ENCODE data around the gene PRSS16.
"Not testable (repeated sequence)": the region's sequence is repeated elsewhere in the genome, so short reads cannot be mapped to it uniquely, and the experiment has no call there.

The PRSS16 gene, protein sequence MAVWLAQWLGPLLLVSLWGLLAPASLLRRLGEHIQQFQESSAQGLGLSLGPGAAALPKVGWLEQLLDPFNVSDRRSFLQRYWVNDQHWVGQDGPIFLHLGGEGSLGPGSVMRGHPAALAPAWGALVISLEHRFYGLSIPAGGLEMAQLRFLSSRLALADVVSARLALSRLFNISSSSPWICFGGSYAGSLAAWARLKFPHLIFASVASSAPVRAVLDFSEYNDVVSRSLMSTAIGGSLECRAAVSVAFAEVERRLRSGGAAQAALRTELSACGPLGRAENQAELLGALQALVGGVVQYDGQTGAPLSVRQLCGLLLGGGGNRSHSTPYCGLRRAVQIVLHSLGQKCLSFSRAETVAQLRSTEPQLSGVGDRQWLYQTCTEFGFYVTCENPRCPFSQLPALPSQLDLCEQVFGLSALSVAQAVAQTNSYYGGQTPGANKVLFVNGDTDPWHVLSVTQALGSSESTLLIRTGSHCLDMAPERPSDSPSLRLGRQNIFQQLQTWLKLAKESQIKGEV

DNA sequence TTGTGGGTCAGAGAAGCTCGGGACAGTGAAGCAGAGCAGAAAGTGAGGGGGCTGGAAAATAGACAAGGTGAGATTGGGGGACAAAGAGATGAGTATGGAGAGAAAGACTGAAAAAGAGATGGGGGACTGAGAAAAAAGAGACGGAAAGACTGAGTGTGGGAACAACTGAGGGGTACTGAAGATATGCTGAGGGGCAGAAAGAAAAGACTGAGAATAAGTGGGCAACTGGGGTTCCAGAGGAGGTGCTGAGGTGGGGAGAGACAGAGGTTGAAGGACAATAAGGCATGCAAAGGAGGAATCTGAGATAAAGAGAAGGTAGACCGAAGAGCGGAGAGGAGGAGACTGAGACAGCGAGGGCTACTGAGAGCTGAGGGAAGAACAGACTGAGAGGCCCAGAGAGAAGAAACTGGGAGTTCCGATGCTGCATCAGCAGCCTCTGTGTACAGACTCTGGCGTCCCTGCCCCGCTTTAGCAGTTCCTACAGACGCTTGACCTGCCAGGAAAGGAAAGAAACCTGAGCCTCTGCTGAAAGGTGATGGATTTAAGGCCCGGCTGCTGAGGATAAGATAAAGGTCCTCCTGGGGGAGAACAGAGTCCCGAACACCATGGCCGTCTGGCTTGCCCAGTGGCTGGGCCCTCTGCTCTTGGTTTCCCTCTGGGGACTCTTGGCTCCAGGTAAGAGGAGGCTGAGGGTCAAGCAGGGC lies at the start of gene PRSS16:
PRSS16 (plus strand) TSS at position 569 of the 704 bp plus-strand sequence; CDS start at position 606, 37 bp downstream.
- in situ Hi-C loops (cut with MboI; ENCODE audit: low sequenced_read_pairs): no loop called here

DNA sequence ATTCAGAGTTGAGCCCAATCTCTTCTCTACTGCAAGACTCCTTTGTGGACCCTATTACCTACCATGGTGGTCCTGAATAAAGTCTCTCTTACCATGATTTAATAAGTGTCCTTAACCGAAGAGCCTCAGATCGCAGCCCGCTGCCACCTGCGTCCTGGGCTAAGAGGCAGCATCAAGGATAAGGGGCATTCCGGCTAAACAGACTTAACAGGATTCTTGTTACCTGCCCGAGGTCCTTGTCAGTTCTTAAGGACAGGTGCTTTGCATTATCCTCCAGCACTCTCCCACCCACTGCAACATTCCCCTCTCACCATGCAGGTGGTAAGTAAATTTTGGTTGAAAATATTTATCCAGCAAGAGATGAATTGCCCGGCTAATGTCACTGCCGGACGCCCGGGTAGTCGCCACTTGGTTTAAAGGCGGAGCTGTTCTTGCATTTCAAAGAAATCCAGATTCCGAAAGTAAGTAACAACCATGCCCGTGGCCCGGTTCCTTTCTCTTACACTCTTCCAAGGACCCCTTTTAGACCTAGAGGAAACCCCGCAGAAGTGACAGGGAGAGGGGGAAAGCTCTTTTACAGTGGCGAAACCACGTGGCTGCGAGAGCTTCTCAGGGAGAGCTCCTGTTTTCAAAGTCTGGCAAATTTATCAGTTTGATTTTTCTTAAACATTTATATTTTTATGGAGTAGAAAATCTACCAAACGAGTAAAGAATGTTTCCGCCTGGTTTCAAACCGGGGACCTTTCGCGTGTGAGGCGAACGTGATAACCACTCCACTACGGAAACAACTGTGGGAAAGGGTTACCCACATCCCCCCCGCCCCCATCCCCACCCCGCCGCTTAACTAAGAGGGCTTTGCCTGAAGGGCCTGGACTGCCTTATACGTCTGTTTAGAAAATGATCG lies 41.9 kb upstream of the PRSS16 start:
- in situ Hi-C loops (cut with MboI; ENCODE audit: low sequenced_read_pairs): no loop called here

DNA sequence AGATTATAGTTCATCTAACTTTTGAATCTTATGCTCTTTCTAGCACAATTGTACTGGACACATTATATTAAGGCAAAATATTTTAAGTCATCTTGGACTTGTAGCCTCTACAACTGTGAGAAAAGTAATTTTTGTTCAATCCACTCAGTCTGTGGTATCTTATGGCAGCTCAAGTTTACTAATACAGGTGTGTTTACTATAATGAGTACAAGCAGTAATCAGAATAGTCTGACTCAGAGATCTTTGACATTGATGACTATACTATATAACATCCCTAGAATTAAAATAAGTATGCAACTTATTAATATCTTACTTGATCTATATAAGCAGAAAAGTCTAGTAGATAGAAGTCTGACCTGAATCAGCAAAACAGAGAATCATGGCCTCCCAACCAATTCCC lies 40.7 kb upstream of the PRSS16 start:
- in situ Hi-C loops (cut with MboI; ENCODE audit: low sequenced_read_pairs): no loop called here

DNA sequence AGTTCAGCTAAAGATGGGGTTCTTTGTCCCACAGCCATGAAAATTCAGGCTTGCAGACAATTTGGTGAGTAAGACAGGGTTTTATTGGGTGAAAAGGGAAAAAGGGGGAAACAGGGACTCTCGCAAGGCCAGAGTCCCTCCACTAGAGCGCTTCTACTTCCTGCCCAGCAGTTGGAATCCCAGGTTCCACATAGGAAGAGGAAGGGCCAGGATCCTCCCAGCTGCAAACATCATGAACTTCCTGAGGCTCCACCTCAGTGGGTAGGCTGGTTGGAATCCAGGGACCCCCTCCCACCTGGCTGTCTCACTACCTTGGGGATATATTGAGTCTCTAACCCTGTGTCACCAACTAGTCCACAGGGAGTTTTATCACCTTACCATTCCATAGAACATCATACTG lies 39.5 kb upstream of the PRSS16 start:
- in situ Hi-C loops (cut with MboI; ENCODE audit: low sequenced_read_pairs): no loop called here

DNA sequence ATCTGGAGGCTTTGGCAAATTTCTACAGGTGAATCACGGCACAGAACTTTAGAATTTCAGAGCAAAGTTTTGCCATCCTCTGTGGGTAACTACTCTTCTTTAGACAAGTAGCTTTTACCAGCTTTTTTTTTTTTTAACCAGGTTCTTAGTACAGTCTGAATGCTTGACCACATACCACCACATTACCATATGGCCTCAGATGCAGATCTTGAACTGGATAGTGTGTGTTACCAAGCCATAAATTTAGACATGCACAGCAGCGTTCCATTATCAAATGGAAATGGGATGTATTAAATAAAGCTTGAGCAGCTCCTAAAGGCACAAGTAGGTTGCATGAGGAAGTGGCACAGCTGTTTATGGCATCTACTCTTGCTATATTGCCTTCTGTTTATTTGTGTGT lies 38.3 kb upstream of the PRSS16 start:
- in situ Hi-C loops (cut with MboI; ENCODE audit: low sequenced_read_pairs): no loop called here

DNA sequence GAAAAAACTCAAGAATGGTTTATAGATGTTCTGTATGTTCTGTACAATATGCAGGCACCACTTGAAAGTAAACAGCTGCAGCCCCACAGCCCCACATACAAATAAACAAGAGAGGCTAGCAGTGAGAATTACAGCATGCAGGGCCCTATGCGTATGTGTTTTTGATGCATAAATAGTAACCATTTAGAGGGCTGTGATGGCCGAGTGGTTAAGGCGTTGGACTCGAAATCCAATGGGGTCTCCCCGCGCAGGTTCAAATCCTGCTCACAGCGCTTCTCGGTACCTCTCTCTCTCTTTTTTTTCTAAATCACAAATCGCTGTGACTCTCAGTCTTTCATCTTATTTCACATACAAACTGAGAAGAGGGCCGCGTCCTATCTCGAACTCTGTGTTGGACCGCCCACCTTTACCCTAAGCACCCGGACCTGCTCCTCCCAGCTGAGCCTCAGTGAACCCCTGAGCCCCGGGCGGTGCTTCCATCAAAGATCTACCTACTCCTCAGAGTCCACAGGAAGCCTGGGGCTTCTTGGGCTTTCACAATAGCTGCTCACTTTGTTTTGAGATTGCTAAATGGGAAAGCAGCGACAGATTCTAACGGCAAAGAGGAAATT lies 37.7 kb upstream of the PRSS16 start:
- in situ Hi-C loops (cut with MboI; ENCODE audit: low sequenced_read_pairs): no loop called here

DNA sequence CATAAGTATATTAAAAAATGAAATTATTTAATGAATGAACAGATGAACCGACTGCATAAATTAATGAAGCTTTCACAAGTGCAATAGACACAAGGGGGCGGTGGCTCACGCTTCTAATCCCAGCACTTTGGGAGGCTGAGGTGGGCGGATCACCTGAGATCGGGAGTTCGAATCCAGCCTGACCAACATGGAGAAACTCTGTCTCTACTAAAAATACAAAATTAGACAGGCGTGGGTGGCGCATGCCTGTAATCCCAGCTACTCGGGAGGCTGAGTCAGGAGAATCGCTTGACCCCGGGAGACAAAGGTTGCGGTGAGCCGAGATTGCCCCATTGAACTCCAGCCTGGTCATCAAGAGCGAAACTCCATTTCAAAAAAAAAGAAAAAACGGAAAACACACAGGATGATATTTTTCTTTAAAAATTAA lies 34.4 kb upstream of the PRSS16 start:
- in situ Hi-C loops (cut with MboI; ENCODE audit: low sequenced_read_pairs): not testable (repeated sequence)

DNA sequence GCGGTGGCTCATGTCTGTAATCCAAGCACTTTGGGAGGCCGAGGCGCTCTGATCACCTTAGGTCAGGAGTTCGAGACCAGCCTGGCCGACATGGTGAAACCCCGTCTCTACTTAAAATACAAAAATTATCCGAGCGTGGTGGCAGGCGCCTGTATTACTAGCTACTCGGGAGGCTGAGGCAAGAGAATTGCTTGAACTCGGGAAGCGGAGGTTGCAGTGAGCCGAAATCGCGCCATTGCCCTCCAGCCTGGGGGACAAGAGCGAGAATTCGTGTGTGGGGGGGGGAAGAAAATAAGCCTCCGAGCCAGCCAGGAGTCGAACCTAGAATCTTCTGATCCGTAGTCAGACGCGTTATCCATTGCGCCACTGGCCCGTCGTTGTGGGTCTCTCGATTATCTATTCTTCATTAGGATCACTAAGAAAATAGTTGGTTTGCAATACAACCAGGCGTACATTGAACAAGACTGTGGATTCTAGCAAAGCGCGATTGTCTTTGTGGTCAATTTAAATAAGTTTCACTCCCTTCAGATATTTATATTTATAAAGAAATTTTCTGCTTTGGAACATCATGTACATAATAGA lies 33.9 kb upstream of the PRSS16 start:
- in situ Hi-C loops (cut with MboI; ENCODE audit: low sequenced_read_pairs): no loop called here

DNA sequence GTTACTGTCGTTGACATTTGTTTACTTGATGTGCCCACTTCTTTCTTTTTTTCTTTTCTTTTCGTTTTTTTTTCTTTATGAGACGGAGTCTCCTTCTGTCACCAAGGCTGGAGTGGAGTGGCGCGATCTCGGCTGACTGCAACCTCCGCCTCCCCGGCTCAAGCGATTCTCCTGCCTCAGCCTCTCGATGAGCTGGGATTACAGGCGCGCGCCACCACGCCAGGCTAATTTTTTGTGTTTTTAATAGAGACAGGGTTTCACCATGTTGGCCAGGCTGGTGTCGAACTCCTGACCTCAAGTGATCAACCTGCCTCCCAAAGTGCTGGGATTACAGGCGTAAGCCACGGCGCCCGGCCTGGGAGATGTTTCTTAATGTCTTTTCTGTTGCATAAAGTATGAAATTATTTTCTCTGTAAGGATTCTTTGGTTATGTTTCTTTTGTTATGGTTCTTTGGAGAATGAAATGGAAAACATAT lies 33.3 kb upstream of the PRSS16 start:
- in situ Hi-C loops (cut with MboI; ENCODE audit: low sequenced_read_pairs): no loop called here

DNA sequence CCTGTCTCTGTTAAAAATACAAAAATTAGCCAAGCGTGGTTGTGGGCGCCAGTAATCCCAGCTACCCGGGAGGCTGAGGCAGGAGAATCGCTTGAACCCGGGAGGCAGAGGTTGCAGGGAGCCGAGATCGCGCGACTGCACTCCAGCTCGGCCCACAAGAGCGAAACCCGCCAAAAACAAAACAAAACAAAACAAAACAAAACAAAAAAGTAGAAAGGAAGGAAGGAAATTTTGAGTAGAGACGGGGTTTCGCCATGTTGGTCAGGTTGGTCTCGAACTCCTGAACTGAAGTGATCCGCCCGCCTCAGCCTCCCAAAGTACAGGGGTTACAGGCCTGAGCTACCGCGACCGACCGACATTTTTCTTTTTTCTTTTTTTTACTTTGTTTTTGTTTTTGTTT lies 30.6 kb upstream of the PRSS16 start:
- in situ Hi-C loops (cut with MboI; ENCODE audit: low sequenced_read_pairs): no loop called here

DNA sequence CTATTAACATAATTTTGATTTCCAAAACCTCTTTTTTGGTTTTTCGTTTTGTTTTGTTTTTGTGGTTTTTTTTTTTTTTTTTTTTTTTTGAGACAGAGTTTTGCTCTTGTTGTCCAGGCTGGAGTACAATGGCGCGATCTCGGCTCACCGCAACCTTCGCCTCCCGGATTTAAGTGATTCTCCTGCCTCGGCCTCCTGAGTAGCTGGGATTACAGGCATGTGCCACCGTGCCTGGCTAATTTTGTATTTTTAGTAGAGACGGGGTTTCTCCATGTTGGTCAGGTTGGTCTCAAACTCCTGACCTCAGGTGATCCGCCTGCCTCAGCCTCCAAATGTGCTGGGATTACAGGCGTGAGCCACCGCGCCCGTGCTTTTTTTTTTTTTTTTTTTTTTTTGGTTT lies 24.5 kb upstream of the PRSS16 start:
- in situ Hi-C loops (cut with MboI; ENCODE audit: low sequenced_read_pairs): not testable (repeated sequence)

DNA sequence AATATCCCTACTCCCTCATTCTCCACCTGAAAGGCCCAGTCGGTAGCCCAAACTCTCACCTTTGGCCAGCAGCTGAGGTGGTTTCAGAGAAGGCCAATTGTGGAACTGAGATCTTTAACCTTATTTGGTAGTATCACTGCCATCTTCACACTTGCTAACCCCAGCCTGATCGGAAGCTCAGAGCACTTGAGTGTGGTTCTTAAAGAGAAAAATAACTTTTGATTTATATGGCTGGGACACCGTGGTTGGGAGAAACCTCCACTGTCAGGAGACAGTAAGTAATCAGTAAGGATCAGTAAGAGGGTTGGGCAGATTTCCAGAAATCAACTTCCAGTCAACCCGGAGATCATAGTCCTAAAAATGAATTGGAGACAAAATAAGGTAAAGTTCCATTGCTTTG lies 22.8 kb upstream of the PRSS16 start:
- in situ Hi-C loops (cut with MboI; ENCODE audit: low sequenced_read_pairs): no loop called here

DNA sequence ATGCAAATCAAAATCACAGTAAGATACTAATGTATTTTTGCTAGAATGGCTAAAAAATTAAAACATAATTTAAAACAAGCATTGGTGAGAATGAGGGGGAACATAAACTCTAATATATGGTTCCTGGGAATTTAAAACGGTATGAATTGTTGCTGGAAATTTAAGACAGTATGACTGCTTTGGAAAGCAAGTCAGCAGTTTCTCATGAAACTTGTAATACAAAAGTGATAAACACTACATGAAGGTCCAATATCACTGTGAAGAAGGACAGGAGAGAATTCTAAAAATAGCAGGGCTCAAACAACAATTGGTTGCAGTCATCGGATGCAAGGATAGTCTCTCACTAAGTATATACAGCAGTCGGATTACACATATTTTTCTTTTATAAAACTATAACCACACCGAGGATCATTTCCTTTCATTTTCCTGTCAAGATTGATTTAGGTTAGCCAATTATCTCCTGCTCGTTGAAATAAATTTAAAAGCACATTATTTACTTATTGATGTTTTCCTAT lies 18.5 kb upstream of the PRSS16 start:
- in situ Hi-C loops (cut with MboI; ENCODE audit: low sequenced_read_pairs): no loop called here

DNA sequence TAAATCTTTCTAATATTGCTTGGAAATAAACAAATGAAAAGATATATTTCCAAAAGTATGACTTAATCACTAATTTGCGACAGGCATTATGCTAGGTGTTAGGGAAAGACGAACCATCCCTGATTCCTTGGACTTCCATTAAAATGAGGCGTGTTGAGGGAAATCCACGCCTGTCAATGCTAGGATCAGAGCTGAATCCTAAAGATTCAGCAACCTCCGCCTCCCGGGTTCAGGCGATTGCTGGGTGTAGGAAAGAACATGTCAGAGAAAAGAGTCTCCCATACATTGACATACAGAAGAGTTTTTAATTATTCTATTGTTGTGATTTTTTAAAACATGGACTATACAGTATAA lies 16.8 kb upstream of the PRSS16 start:
- in situ Hi-C loops (cut with MboI; ENCODE audit: low sequenced_read_pairs): no loop called here

DNA sequence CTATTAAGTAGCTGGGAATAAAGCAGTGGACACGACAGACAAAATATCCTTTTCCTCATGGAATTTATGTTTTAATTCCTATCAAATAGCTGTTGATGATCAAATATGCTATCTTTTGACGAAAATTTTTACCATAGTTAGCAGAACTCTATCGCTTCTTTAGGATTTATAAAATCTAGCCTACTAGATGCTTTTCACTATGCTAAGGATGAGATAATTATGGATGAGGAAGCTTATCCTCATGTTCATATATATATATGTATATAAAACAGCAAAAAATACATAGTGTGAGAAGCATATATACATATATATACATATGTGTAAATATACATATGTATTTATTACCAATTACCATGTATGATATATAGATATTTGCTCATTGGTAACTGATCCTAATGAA lies 12.9 kb upstream of the PRSS16 start:
- in situ Hi-C loops (cut with MboI; ENCODE audit: low sequenced_read_pairs): no loop called here

DNA sequence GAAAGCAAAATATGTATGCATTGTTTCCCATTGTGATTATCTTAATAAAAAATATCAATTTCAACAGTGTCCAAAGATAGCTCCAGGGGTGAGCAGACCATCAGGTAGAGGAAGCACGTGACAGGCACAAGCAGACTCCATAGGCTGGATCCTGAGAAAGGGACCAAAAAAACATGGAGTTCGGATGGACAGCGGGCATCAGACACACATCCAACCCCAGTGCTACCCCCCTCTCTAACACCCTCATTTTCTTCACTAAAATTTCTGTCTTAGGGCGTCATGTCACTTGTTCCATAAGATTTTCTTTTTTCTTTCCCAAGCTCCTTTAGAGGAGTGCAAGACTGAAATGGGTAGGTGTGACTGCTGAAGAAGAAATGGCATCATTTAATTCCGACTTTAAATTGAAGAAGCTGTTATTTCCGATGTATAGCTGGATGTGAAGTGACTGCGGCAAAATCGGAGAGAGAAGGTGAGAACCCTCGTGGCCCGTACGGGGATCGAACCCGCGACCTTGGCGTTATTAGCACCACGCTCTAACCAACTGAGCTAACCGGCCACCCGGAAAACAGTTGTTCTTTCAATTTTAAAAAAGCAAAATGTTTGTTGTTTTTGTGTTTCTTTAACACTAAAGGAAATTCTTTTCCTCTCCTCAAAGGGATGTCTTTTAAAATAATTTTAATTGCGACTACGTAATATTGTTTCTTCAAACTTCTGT lies 10.3 kb upstream of the PRSS16 start:
- in situ Hi-C loops (cut with MboI; ENCODE audit: low sequenced_read_pairs): no loop called here

DNA sequence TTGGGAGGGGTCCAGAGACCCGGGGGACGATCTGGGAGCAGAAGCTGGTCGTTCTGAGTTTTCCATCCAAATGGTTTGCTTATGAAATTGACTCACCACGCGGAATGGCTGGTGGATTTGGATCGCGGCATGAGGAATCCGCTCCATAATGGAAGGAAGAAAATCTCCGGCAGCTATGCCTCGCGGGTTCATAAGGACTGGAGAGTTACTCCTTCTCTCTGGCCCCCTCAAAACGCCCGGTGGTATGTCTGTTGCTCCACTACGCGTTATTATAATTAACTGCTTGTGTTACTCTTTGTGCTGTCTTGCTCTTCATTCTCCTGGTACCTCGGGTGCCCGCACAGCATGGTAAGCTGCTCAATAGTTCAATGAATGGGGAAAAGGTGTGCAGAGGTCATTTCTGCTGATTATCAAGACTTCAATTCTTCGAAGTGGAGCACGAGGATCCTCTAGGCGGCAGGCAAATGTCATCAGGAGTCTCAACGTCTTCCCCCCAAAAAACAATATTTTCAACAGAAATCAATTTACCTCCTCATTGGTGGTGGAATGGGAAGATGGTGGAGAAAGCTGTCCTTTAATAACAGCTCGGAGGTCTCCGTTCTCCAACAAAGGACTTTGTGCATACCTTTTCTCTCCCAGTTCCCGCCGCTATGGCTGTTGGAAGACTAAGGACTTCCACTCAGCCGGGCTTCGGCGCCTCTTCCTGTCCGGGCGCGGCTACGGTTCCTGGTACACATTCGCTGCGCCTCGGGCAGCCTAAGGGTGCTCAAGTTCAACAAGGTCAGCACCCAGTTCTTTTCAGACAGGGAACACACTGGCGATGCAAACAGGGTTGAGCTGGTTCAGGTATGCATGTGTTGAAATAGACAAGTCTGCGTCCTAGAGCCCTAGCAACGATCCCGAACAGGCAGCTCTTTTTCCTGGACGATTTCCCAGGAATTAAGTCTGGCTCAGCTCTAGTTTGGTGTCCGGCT lies 9.2 kb upstream of the PRSS16 start:
- in situ Hi-C loops (cut with MboI; ENCODE audit: low sequenced_read_pairs): no loop called here

DNA sequence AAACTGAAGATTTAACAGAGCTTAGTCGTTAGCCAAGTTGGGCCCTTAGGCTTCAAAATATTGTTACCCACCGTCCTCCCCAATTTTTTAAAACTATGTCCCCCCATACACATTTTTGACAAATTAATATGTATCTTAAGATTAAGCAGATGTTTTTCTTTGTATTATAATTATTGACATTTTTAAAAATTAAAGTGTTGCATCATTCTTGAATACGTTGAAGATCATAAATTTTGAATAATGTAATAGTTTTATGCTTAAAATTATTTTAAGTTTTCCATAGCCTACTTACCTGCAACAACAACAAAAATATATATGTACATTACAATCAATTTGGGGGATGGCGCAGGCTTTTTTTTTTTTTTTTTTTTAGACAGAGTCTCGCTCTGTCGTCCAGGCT lies 8.2 kb upstream of the PRSS16 start:
- in situ Hi-C loops (cut with MboI; ENCODE audit: low sequenced_read_pairs): no loop called here

All from HL-60/S4 (cell line).